A549 (cell line): Measurements from ENCODE around the gene ZNF410. TPM values are rescaled to one million over a fixed set of nuclear protein-coding genes. Genes with fewer than 3 reads are reported as not detected.
"Not testable (repeated sequence)": the region's sequence is repeated elsewhere in the genome, so short reads cannot be mapped to it uniquely, and the experiment has no call there.

Source experiments
- ATAC-seq, 2 experiments: fragments of 200-7000 bp in 1 of 2; fragments of >200 bp in 1 of 2; cut with Nextera tagmentation in 1 of 2; cut with Tn5 transposase in 1 of 2; 3 replicates each; pipeline versions ENCODE4 v1.8.0 to v1.9.1; 2018 to 2020; ENCODE audit warnings: mild to moderate bottlenecking in 1 of 2, moderate library complexity in 1 of 2
- CTCF ChIA-PET: fragments of 300-600 bp; sonication (Branson Sonifier 250); formaldehyde crosslinking; extraction: SDS; loops from one replicate; lab custom pipeline; 2021; ENCODE audit warnings: antibody characterized with exemption, inconsistent platforms; lab: Yijun Ruan, JAX
- POLR2A ChIA-PET: fragments of 350-600 bp; formaldehyde crosslinking; extraction: SDS; loops from one replicate; lab custom pipeline; 2021; ENCODE audit warnings: antibody characterized with exemption, inconsistent platforms; lab: Yijun Ruan, JAX
- DNase-seq, 2 experiments: peaks; one replicate each; pipeline versions ENCODE4 v3.0.0 to v3.0.0-alpha.2; 2011 to 2016; ENCODE audit warnings: low read depth in 1 of 2, low spot score in 1 of 2
- FAIRE-seq: peaks from 2 replicates; lab custom pipeline; 2011; peaks lifted over from hg19 to GRCh38; lab: Jason Lieb, UNC
- H3K27ac ChIP-seq, 2 experiments: fragments of >200 bp; sonication (Bioruptor Twin); formaldehyde crosslinking; 3 replicates each; pipeline ENCODE4 v1.5.1; 2016 to 2017
- H3K4me1 ChIP-seq: fragments of >200 bp; sonication (Bioruptor Twin); formaldehyde crosslinking; 3 replicates; pipeline ENCODE4 v1.6.1; 2016
- H3K4me2 ChIP-seq: fragments of >200 bp; sonication (Bioruptor Twin); formaldehyde crosslinking; 3 replicates; pipeline ENCODE4 v1.6.1; 2016
- H3K4me3 ChIP-seq: fragments of >200 bp; sonication (Bioruptor Twin); formaldehyde crosslinking; 3 replicates; pipeline ENCODE4 v1.5.1; 2016
- H3K9me3 ChIP-seq: fragments of >200 bp; sonication (Bioruptor Twin); formaldehyde crosslinking; 3 replicates; pipeline ENCODE4 v1.6.1; 2016
- CBX2 ChIP-seq: fragments of 200-600 bp; sonication (generic); IDR thresholded peaks from 2 replicates; pipeline ENCODE4 v1.6.1; 2016; ENCODE audit warnings: low read depth, mild to moderate bottlenecking, borderline replicate concordance
- CHD4 ChIP-seq: fragments of 200-600 bp; sonication (generic); IDR thresholded peaks from 2 replicates; pipeline ENCODE4 v1.6.1; 2016; ENCODE audit warnings: antibody characterized with exemption, mild to moderate bottlenecking, borderline replicate concordance
- EHF ChIP-seq: fragments of 250-450 bp; sonication (Bioruptor Pico); IDR thresholded peaks from 2 replicates; pipeline ENCODE4 v1.5.0; 2020; ENCODE audit warnings: mild to moderate bottlenecking
- EHMT2 ChIP-seq: fragments of 200-600 bp; sonication (generic); IDR thresholded peaks from 2 replicates; pipeline ENCODE4 v1.6.1; 2016; ENCODE audit warnings: antibody characterized with exemption, low read depth, mild to moderate bottlenecking, moderate library complexity
- EP300 ChIP-seq, 2 experiments: fragments of >200 bp; sonication (Bioruptor Twin); formaldehyde crosslinking; IDR thresholded peaks; 2 replicates in 1 of 2; 3 replicates in 1 of 2; pipeline ENCODE4 v1.6.1; 2016 to 2017
- FOXS1 ChIP-seq: fragments of 250-450 bp; sonication (Bioruptor Pico); IDR thresholded peaks from 2 replicates; pipeline ENCODE4 v1.5.0; 2020; ENCODE audit warnings: mild to moderate bottlenecking, moderate library complexity
- GATA3 ChIP-seq: IDR thresholded peaks from 2 replicates; pipeline ENCODE4 v1.6.1; 2012; ENCODE audit warnings: borderline replicate concordance
- HOXB5 ChIP-seq: fragments of 250-450 bp; sonication (Bioruptor Pico); IDR thresholded peaks from 2 replicates; pipeline ENCODE4 v1.5.0; 2020; ENCODE audit warnings: mild to moderate bottlenecking, moderate library complexity
- JUNB ChIP-seq: fragments of >200 bp; sonication (Bioruptor Twin); formaldehyde crosslinking; IDR thresholded peaks from 2 replicates; pipeline ENCODE4 v1.6.1; 2016
- NPAS2 ChIP-seq: fragments of 250-450 bp; sonication (Bioruptor Pico); IDR thresholded peaks from 2 replicates; pipeline ENCODE4 v1.8.0; 2022; ENCODE audit warnings: mild to moderate bottlenecking, moderate library complexity, borderline replicate concordance
- POLR2AphosphoS2 ChIP-seq: conservative IDR thresholded peaks from 2 replicates; pipeline ENCODE4 v1.6.1; 2012; ENCODE audit warnings: low read length, improper control_type of control experiment, inconsistent platforms
- RARB ChIP-seq: fragments of 250-450 bp; sonication (Bioruptor Pico); IDR thresholded peaks from 2 replicates; pipeline ENCODE4 v1.8.0; 2021; ENCODE audit warnings: mild to moderate bottlenecking, moderate library complexity
- RCOR1 ChIP-seq: fragments of 150-350 bp; IDR thresholded peaks from 2 replicates; pipeline ENCODE4 v1.6.1; 2014; ENCODE audit warnings: antibody characterized with exemption, low read length, low read depth
- SREBF2 ChIP-seq: fragments of 450-650 bp; IDR thresholded peaks from 2 replicates; pipeline ENCODE4 v1.6.1; 2014; ENCODE audit warnings: mild to moderate bottlenecking, moderate library complexity
- TFCP2L1 ChIP-seq: fragments of 250-450 bp; sonication (Bioruptor Pico); IDR thresholded peaks from 2 replicates; pipeline ENCODE4 v1.5.0; 2021; ENCODE audit warnings: mild to moderate bottlenecking
- ZNF302 ChIP-seq: fragments of 250-450 bp; sonication (Bioruptor Pico); IDR thresholded peaks from 2 replicates; pipeline ENCODE4 v1.9.0; 2021; ENCODE audit warnings: inconsistent platforms, mild to moderate bottlenecking, moderate library complexity
- ZSCAN20 ChIP-seq: fragments of 250-450 bp; sonication (Bioruptor Pico); IDR thresholded peaks from 2 replicates; pipeline ENCODE4 v1.8.0; 2022; ENCODE audit warnings: mild to moderate bottlenecking, moderate library complexity
- WGBS: methylation state at CpG from one replicate; pipeline ENCODE4 v1.1.6; 2017; ENCODE audit errors: missing lambda C conversion rate; 5-methylcytosine and 5-hydroxymethylcytosine counted together
- polyA plus RNA-seq, 4 experiments: library from polyadenylated mRNA; depleted of rRNA in 3 of 4; stranded (reverse); fragments of >200 nt; fragmentation: RNase III in 1 of 4; extraction: RNeasy Plus Mini Kit Qiagen cat#74134 plus additional on column Dnase treatment in 1 of 4; gene quantifications; 2 replicates in 3 of 4; 3 replicates in 1 of 4; pipeline ENCODE4 v1.2.3, GENCODE V29; 2011 to 2017
- TF ChIP-seq, protein P1 (sequence below): IDR thresholded peaks from 2 replicates; pipeline ENCODE4 v1.6.1; 2012
- TF ChIP-seq, protein P2 (sequence below): fragments of 200-600 bp; sonication (generic); IDR thresholded peaks from 2 replicates; pipeline ENCODE4 v1.6.1; 2016; ENCODE audit warnings: antibody characterized with exemption, mild to moderate bottlenecking, moderate library complexity
- TF ChIP-seq, protein P3 (sequence below): fragments of >200 bp; sonication (Bioruptor Twin); formaldehyde crosslinking; IDR thresholded peaks from 3 replicates; pipeline ENCODE4 v1.5.1; 2016

The ZNF410 gene
- polyA plus RNA-seq, 2 of the 4 experiments (the other 2 are of a cell fraction) = 35.8 to 70.8 TPM

DNA sequence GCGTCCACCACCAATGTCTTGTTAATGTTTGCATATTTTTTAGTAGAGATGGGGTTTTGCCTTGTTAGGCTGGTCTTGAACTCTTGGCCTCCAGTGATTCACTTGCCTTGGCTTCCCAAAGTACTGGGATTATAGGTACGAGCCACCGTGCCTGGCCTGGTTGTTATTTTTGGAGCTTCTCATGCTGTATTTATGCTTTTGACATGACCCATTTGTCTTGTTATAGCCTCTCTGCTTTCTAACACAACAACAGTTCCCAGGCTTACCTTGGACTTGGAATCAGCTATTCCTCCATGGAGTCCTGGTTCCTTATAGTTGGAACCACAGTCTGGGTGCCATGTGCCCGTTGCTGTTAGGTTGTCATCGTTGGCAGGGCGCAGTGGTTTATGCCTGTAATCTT lies 29.7 kb downstream of the ZNF410 start:
- H3K27ac ChIP-seq = no peak overlapping the region
- 0 out of 3 replicates have a peak, but pooled peaks cover 6% of the 10 kb centered on the region for H3K4me1 ChIP-seq
- 0 out of 3 replicates have a peak, but pooled peaks cover 4% of the 10 kb centered on the region for H3K9me3 ChIP-seq
- ChIA-PET CTCF (interaction anchor here (0.6 to 1.9 kb wide), 2 partner anchors 31 to 62 kb away, joined by 3 to 4 read pairs; no protein-coding TSS in a partner anchor), POLR2A (no interaction called here)
- H3K4me2 ChIP-seq = no peak overlapping the region
- no peak for TF ChIP-seq CHD4
- TF ChIP-seq, protein P1, sequence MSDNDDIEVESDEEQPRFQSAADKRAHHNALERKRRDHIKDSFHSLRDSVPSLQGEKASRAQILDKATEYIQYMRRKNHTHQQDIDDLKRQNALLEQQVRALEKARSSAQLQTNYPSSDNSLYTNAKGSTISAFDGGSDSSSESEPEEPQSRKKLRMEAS = no peak
- TF ChIP-seq CBX2 = no peak
- TF ChIP-seq EP300 (IDR thresholded peaks at IDR 0.05) = no peak
- no peak for TF ChIP-seq ZSCAN20 (CRISPR knock-in tag)
- TF ChIP-seq NPAS2 (CRISPR knock-in tag) = no peak
- no peak for TF ChIP-seq TFCP2L1 (CRISPR knock-in tag)
- TF ChIP-seq, protein P2, sequence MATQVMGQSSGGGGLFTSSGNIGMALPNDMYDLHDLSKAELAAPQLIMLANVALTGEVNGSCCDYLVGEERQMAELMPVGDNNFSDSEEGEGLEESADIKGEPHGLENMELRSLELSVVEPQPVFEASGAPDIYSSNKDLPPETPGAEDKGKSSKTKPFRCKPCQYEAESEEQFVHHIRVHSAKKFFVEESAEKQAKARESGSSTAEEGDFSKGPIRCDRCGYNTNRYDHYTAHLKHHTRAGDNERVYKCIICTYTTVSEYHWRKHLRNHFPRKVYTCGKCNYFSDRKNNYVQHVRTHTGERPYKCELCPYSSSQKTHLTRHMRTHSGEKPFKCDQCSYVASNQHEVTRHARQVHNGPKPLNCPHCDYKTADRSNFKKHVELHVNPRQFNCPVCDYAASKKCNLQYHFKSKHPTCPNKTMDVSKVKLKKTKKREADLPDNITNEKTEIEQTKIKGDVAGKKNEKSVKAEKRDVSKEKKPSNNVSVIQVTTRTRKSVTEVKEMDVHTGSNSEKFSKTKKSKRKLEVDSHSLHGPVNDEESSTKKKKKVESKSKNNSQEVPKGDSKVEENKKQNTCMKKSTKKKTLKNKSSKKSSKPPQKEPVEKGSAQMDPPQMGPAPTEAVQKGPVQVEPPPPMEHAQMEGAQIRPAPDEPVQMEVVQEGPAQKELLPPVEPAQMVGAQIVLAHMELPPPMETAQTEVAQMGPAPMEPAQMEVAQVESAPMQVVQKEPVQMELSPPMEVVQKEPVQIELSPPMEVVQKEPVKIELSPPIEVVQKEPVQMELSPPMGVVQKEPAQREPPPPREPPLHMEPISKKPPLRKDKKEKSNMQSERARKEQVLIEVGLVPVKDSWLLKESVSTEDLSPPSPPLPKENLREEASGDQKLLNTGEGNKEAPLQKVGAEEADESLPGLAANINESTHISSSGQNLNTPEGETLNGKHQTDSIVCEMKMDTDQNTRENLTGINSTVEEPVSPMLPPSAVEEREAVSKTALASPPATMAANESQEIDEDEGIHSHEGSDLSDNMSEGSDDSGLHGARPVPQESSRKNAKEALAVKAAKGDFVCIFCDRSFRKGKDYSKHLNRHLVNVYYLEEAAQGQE = no peak
- TF ChIP-seq GATA3 = no peak
- TF ChIP-seq FOXS1 = no peak
- TF ChIP-seq, protein P3, sequence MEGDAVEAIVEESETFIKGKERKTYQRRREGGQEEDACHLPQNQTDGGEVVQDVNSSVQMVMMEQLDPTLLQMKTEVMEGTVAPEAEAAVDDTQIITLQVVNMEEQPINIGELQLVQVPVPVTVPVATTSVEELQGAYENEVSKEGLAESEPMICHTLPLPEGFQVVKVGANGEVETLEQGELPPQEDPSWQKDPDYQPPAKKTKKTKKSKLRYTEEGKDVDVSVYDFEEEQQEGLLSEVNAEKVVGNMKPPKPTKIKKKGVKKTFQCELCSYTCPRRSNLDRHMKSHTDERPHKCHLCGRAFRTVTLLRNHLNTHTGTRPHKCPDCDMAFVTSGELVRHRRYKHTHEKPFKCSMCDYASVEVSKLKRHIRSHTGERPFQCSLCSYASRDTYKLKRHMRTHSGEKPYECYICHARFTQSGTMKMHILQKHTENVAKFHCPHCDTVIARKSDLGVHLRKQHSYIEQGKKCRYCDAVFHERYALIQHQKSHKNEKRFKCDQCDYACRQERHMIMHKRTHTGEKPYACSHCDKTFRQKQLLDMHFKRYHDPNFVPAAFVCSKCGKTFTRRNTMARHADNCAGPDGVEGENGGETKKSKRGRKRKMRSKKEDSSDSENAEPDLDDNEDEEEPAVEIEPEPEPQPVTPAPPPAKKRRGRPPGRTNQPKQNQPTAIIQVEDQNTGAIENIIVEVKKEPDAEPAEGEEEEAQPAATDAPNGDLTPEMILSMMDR = no peak
- no peak for TF ChIP-seq SREBF2
- no peak for TF ChIP-seq ZNF302 (CRISPR knock-in tag)
- no peak for TF ChIP-seq POLR2AphosphoS2
- TF ChIP-seq EHMT2 = no peak
- TF ChIP-seq EHF = no peak
- no peak for TF ChIP-seq HOXB5 (CRISPR knock-in tag)
- no peak for TF ChIP-seq RCOR1
- no peak for TF ChIP-seq JUNB
- TF ChIP-seq RARB = no peak
- TF ChIP-seq, all 56 proteins: peak for 0
- ATAC-seq (no peak), DNase-seq (no peak), FAIRE-seq (no peak)
- 95% methylated on average over 6 of the region's 6 CpGs for WGBS
- no peak overlapping the region for H3K4me3 ChIP-seq

DNA sequence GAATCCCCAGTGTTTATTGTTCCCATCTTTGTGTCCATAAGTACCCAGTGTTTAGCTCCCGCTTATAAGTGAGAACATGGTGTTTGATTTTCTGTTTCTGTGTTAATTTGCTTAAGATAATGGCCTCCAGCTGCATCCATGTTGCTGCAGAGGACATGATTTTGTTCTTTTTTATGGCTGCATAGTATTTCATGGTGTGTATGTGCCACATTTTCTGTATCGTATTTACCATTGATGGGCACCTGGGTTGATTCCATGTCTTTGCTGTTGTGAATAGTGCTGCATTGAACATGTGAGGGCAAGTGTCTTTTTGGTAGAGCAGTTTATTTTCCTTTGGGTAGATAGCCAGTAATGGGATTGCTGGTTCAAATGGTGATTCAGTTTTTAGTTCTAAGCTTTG lies 32.8 kb downstream of the ZNF410 start:
- FAIRE-seq, H3K4me3 ChIP-seq, H3K27ac ChIP-seq, ATAC-seq, H3K9me3 ChIP-seq, DNase-seq, H3K4me2 ChIP-seq, H3K4me1 ChIP-seq, POLR2A ChIA-PET: not testable (repeated sequence)
- CTCF ChIA-PET = interaction anchor here (1.5 kb wide), 1 partner anchor 16 kb away, joined by 8 read pairs; no protein-coding TSS in a partner anchor
- WGBS = 97% methylated on average over 2 of the region's 2 CpGs
